GM18505 (cell line): ENCODE measurements around the gene POLE2.
"Not testable (repeated sequence)": the region's sequence is repeated elsewhere in the genome, so short reads cannot be mapped to it uniquely, and the experiment has no call there.

Experiments
- ATAC-seq: cut with Tn5 transposase; IDR thresholded peaks from one replicate; pipeline ENCODE4 v1.9.1; 2021; ENCODE audit not compliant: unreplicated experiment
- POLR2A ChIP-seq: IDR thresholded peaks from 4 replicates; pipeline ENCODE4 v1.6.1; 2011; ENCODE audit warnings: borderline replicate concordance; ENCODE audit not compliant: insufficient read depth, insufficient read length; ENCODE audit errors: extremely low read depth

POLE2 gene

GRCh38 chr14:49637534-49638078 is 50.4 kb downstream of the POLE2 start:
- no peak for TF ChIP-seq POLR2A
- ATAC-seq = no peak

- no peak for TF ChIP-seq POLR2A
- no peak for ATAC-seq
These were observed 51.1 kb downstream of the POLE2 start for GRCh38 chr14:49636866-49637265.

GRCh38 chr14:49634547-49635334 is 53.3 kb downstream of the POLE2 start, which contains the start of gene DNAAF2:
DNAAF2 (minus strand) TSS chr14:49635244; CDS start chr14:49635149, 95 bp downstream.
- no peak for TF ChIP-seq POLR2A
- peak; percentile 25 for ATAC-seq

GRCh38 chr14:49633640-49634546 is 54.1 kb downstream of the POLE2 start:
- peak; percentile 76 for ATAC-seq
- TF ChIP-seq POLR2A = peak; percentile 94

GRCh38 chr14:49623941-49624839 is 63.8 kb downstream of the POLE2 start:
- TF ChIP-seq POLR2A = no peak
- no peak for ATAC-seq

GRCh38 chr14:49623387-49623786 is 64.6 kb downstream of the POLE2 start:
- TF ChIP-seq POLR2A = no peak
- no peak for ATAC-seq

GRCh38 chr14:49622022-49622607 is 65.9 kb downstream of the POLE2 start:
- no peak for TF ChIP-seq POLR2A
- no peak for ATAC-seq

- TF ChIP-seq POLR2A = no peak
- ATAC-seq = peak; percentile 29
These were observed 66.7 kb downstream of the POLE2 start for GRCh38 chr14:49621114-49621881.

GRCh38 chr14:49620182-49621113 is 67.6 kb downstream of the POLE2 start, which contains the start of the genes MGAT2 and RPL36AL:
MGAT2 (plus strand) TSS chr14:49620799; CDS start chr14:49621269, 470 bp downstream.
RPL36AL (minus strand) TSS chr14:49620626; CDS start chr14:49619104, 1,522 bp downstream.
- ATAC-seq = peak; percentile 94
- TF ChIP-seq POLR2A = peak; percentile 99

- TF ChIP-seq POLR2A = no peak
- ATAC-seq = no peak
These were observed 68.3 kb downstream of the POLE2 start for GRCh38 chr14:49619730-49620129.

- not testable (repeated sequence) for ATAC-seq
These were observed 68.7 kb downstream of the POLE2 start for GRCh38 chr14:49619273-49619672.
